Spleen (tissue), 7 donors: ENCODE data around the gene OR10A5.

Source experiments
- POLR2AphosphoS5 ChIP-seq, 3 donors: sonication (generic); formaldehyde crosslinking; IDR thresholded peaks; one replicate each; pipeline ENCODE4 v1.5.1; 2017; ENCODE audit warnings: antibody characterized with exemption in 3 of 3
- TF ChIP-seq, protein P1 (sequence below), 11 experiments: fragments of 200-600 bp in 7 of 11; fragments of 450-650 bp in 4 of 11; sonication (generic) in 4 of 11; IDR thresholded peaks in 8 of 11; conservative IDR thresholded peaks in 3 of 11; 1 replicate in 7 of 11; 2 replicates in 4 of 11; pipeline versions ENCODE4 v1.4.0 to v1.8.0; 2016 to 2021; ENCODE audit warnings: antibody characterized with exemption in 11 of 11, inconsistent platforms in 4 of 11, mild to moderate bottlenecking in 1 of 11
- donor health status: DM: no; HTN: no; CAD: no; lungs with moderate emphysema.
- donor health status: DM: no; HTN: no; CAD: no.
- donor health status: DM: no; HTN: no; CAD: no.

DNA sequence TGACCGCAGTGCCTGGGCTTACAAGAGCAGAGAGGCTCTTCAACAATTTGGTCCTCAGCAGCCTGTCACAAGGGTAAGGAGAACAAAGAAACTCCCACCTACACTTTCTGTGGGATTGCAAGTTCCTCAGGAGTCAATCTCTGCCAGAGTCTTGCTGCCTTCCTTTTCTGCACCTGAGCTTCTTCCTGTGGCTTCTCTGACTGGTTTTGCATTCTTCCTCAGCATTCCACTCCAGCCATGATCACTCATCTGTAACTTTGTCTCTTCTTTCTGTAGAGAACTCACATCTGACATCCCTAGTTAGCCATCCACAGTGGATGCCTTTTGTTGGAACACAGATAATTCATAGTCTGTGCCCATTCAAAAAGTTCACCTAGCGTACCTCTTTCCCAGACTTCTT, 31.8 kb upstream of the OR10A5 start:
- TF ChIP-seq POLR2AphosphoS5 (IDR thresholded peaks at IDR 0.05), result no peak
- TF ChIP-seq, protein P1, sequence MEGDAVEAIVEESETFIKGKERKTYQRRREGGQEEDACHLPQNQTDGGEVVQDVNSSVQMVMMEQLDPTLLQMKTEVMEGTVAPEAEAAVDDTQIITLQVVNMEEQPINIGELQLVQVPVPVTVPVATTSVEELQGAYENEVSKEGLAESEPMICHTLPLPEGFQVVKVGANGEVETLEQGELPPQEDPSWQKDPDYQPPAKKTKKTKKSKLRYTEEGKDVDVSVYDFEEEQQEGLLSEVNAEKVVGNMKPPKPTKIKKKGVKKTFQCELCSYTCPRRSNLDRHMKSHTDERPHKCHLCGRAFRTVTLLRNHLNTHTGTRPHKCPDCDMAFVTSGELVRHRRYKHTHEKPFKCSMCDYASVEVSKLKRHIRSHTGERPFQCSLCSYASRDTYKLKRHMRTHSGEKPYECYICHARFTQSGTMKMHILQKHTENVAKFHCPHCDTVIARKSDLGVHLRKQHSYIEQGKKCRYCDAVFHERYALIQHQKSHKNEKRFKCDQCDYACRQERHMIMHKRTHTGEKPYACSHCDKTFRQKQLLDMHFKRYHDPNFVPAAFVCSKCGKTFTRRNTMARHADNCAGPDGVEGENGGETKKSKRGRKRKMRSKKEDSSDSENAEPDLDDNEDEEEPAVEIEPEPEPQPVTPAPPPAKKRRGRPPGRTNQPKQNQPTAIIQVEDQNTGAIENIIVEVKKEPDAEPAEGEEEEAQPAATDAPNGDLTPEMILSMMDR (IDR thresholded peaks at IDR 0.05 in 8 of 11, conservative IDR thresholded peaks at IDR 0.05 in 3 of 11), result no peak
